GM12872 (cell line): ENCODE data around the gene SOX18.

Source experiments
- TF ChIP-seq, protein P1 (sequence below): IDR thresholded peaks from 3 replicates; pipeline ENCODE4 v1.5.1; 2011; ENCODE audit warnings: low read depth, mild to moderate bottlenecking, low read length, moderate library complexity; ENCODE audit not compliant: insufficient read depth

Gene SOX18

DNA sequence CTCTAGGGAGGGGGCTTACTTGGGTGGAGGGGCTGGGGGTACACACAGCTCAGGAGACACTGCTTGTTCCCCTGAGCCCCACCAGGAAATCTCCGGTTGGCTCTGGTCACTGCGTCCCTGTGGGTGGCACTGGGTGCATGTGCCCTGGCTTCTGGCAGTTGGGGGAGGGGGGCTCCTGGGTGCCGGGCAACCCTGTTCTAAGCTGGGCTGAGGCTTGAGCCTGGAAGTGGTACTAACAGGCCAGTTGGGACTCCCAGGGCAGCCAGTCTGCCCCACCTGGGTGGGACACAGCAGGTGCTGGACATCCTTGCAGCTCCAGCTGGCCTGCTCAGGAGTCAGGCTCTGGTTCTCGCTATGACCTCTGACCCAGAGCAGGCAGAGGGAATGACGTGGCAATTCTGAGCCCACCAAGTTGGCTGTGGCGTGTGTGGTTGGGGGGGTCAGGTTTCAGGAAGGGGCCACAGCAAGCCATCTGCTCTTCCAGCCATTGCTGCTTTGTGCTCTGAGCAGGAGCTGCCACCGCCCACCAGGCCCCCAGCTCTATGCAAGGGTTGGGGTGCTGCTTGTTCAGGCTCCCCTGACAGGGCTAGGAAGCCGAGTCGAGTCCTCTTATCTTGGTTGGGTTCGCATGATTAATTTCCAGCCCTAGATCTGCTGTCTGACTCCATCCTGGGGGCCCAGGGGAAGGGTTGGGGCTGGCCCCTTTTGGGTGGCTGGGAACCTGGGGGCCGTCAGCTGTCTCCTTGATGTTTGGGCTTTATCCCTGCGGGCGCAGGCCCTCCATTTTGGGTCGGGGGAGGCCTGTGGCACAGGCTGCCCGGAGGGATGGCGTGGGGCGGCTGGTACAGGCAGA is 12.9 kb downstream of the SOX18 start:
- TF ChIP-seq, protein P1, sequence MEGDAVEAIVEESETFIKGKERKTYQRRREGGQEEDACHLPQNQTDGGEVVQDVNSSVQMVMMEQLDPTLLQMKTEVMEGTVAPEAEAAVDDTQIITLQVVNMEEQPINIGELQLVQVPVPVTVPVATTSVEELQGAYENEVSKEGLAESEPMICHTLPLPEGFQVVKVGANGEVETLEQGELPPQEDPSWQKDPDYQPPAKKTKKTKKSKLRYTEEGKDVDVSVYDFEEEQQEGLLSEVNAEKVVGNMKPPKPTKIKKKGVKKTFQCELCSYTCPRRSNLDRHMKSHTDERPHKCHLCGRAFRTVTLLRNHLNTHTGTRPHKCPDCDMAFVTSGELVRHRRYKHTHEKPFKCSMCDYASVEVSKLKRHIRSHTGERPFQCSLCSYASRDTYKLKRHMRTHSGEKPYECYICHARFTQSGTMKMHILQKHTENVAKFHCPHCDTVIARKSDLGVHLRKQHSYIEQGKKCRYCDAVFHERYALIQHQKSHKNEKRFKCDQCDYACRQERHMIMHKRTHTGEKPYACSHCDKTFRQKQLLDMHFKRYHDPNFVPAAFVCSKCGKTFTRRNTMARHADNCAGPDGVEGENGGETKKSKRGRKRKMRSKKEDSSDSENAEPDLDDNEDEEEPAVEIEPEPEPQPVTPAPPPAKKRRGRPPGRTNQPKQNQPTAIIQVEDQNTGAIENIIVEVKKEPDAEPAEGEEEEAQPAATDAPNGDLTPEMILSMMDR: no peak

DNA sequence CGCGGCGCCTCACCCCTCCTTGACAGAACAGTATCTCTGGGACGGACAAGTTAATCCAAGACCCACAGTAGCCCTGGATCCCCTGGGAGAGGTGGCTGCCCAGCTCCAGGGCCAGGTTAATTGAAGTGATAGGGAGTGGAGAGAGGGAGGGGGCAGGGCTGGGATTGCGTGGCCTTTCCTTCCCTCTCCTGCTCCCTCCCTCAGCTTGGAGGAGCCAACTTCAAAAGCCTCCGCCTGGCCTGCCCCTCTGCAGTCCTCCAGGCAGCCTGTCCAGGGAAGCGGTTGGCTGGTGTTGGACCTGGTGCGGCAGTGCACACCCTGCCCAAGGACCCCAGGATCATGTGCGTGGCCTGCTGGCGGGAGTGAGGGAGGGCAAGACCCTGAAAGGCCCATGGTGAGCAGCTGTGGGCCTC is 13.5 kb downstream of the SOX18 start, which contains the start of gene C20orf204:
TSS of gene C20orf204 (plus strand) at position 250 of the 413 bp plus-strand sequence. CDS start at position 392, 142 bp downstream.
- TF ChIP-seq, protein P1: no peak

DNA sequence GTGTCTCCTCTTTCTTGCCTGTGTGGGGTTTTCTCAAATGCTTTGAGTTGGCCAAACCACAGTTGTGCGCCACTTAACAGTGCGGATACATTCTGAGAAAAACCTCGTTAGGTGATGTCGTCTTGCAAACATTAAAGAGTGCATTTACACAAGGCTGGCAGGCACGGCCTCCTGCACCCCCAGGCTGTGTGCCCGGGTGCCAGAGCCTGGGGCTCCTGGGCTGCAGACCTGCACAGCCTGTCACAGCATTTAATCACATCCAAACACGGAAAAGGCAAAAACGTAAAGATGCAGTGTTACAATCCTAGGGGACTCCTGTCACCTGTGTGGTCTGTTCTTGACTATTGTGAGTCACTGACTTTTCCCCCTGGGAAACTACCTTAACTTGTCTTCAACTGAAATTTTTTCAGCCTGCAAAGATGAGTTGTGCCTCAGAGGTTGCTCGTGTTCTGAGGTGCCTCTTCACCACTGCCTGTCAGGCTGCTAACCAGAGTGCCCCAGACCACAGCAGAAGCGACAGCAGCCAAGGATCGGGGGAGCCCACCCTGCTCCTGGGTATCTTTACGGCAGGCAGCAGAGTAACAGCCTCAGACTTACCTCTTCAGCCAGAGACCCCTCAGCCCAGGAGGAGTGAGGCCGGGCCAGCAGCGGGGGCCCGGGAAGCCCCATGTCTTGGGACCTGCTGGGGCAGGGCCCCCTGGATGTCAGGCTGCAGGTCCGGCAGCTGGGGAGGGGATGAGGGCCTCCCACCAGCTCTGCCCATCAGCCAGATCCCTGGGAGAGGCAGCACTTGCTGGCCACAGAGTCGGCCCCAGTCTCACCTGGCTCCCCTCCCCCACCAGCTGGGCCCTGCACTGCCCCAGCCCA is 14.1 kb downstream of the SOX18 start:
- TF ChIP-seq, protein P1: no peak

DNA sequence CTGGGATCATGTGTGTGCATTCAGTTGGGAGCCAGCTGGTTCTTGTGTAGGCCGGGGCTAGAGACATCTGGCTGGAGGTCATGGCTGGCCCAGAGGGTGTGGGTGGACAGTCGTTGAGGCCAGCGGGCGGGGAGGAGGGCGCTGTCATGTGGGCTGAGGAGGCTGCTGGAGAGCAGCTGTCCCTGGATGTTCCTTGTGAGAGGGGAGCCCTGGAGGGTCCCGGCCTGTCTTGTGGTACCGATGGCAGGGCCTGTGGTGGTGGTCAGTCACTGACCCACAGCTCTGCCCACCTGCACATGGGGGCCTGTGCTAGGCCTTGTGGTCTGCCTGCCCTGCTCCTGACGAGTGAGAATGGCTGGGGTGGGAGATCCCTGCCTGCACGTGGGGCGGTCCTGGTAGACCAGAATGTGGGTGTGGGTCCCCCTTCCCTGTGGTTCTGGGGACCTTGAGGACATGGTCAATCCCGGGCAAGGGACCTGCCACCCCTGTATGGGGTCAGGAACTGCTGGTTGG is 15.4 kb downstream of the SOX18 start:
- TF ChIP-seq, protein P1: no peak

DNA sequence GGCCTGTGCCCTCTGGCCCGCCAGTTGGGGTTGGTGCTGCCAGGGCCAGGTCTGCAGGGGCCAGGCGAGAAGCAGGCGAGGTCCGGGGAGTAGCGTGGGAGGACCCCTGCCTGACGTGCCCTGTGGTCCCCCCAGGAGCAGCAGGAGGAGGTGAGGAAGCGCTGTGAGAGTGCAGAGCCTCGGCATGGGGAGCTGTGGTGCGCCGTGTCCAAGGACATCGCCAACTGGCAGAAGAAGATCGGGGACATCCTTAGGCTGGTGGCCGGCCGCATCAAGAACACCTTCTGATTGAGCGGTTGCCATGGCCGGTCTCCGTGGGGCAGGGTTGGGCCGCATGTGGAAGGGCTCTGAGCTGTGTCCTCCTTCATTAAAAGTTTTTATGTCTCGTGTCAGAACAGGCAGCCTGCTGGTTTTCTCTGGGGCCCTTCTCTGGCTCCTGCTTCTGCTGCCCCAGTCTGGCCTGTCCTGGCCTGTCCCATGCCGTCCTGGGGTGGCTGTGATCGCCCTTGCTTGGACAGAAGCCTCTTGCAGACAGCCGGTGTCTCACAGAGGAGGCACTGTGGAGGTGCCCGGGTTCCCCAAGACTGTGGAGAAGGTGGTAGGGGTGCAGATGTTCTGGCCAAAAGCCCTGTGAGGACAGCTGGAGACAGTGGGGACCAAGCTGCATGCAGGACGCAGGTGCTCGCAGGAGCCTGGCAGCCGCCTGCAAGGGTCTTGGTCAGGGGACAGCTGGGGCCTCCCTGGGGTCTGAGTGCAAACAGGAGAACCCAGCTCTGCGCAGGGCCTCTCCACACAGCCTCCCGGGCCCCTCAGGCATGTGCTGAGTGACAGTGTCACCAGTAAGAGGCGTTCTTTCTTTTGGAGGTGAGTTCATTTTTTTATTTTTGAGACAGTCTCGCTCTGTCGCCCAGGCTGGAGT is 16.5 kb downstream of the SOX18 start:
- TF ChIP-seq, protein P1: no peak

DNA sequence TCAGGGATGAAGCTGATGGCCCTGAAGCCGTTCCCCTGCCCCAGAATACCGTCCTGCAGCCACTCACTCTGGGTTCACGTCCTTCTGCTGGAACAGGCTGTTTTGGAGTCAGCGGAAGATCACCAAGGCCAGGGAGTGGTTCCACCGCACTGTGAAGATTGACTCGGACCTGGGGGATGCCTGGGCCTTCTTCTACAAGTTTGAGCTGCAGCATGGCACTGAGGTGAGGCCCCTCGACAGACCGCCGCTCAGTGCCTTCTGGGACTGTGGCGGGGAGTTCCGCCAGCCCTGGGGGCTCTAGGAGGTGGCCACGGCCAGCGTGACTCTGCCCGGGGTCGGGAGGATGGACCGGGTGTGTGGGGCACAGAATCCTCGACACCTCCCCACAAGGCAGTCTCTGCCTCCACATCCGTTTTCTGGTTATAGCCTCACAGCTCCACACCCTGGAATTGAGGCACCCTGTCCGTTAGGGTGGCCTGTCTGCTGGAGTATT is 17.6 kb downstream of the SOX18 start:
- TF ChIP-seq, protein P1: no peak
